MG63 (cell line): ENCODE results near the gene KCNAB3. TPM values are rescaled to one million over a fixed set of nuclear protein-coding genes. Genes with fewer than 3 reads are reported as not detected.

Experiments
- DNase-seq: peaks from one replicate; pipeline ENCODE4 v3.0.0-alpha.2; 2020
- H3K27me3 ChIP-seq: fragments of 250-450 bp; sonication (Bioruptor Pico); 2 replicates; pipeline ENCODE4 v1.5.1; 2020; ENCODE audit warnings: mild to moderate bottlenecking, moderate library complexity
- H3K36me3 ChIP-seq: fragments of 250-450 bp; sonication (Bioruptor Pico); 2 replicates; pipeline ENCODE4 v1.5.1; 2020; ENCODE audit warnings: mild to moderate bottlenecking, moderate library complexity
- H3K4me3 ChIP-seq: fragments of 250-450 bp; sonication (Bioruptor Pico); 2 replicates; pipeline ENCODE4 v1.5.1; 2020; ENCODE audit warnings: mild to moderate bottlenecking, moderate library complexity
- H3K9me3 ChIP-seq: fragments of 250-450 bp; sonication (Bioruptor Pico); 2 replicates; pipeline ENCODE4 v1.5.1; 2020; ENCODE audit warnings: mild to moderate bottlenecking, moderate library complexity
- total RNA-seq: library from RNA; depleted of rRNA; stranded (reverse); fragments of >200 nt; shearing (Covaris generic); gene quantifications from 2 replicates; pipeline ENCODE4 v1.2.3, GENCODE V29; 2014; ENCODE audit warnings: low replicate concordance; rRNA removed

KCNAB3 gene
- total RNA-seq, 1 experiment from 2014 or later, result not detected

- no peak overlapping the region for H3K4me3 ChIP-seq
- H3K27me3 ChIP-seq, result no peaks in the 10 kb centered on the region
- no peaks in the 10 kb centered on the region for H3K9me3 ChIP-seq
- H3K36me3 ChIP-seq, result peaks cover 3% of the 10 kb centered on the region; the same call in 1 of the 2 replicates
- no peak for DNase-seq
Observed at GRCh38 chr17:7873051-7873450, 56.6 kb downstream of the KCNAB3 start.

Other genes starting within 250 kb of the KCNAB3 start
- gene TP53, start 242.4 kb downstream of the KCNAB3 start, total RNA-seq, result 2.8 and 12.2 TPM in 2 replicates
- gene WRAP53, start 241.4 kb downstream of the KCNAB3 start, total RNA-seq, result 13.4 and 25.9 TPM in 2 replicates
- 0.53 TPM in 1 of 2 replicates, not detected in the other for gene EFNB3, start 224.7 kb downstream of the KCNAB3 start, total RNA-seq
- gene DNAH2, start 212.1 kb downstream of the KCNAB3 start, total RNA-seq, result not detected in 2 replicates
- 0.07 and 0.20 TPM in 2 replicates for gene KDM6B, start 95.6 kb downstream of the KCNAB3 start, total RNA-seq
- gene TMEM88, start 74.8 kb downstream of the KCNAB3 start, total RNA-seq, result not detected in 2 replicates
- gene NAA38, start 72.3 kb downstream of the KCNAB3 start, total RNA-seq, result 74.9 and 264 TPM in 2 replicates
- gene CYB5D1, start 71.9 kb downstream of the KCNAB3 start, total RNA-seq, result 18.2 and 38.2 TPM in 2 replicates
- gene CHD3, start 41.1 kb downstream of the KCNAB3 start, total RNA-seq, result 49.6 and 51.1 TPM in 2 replicates
- 0.15 and 1.6 TPM in 2 replicates for gene RNF227, start 13.6 kb downstream of the KCNAB3 start, total RNA-seq
- gene TRAPPC1, start 2.1 kb upstream of the KCNAB3 start, total RNA-seq, result 3.8 and 4.5 TPM in 2 replicates
- 29.5 and 39.9 TPM in 2 replicates for gene CNTROB, start 2.4 kb upstream of the KCNAB3 start, total RNA-seq
- gene GUCY2D, start 72.8 kb upstream of the KCNAB3 start, total RNA-seq, result 0.23 TPM in 1 of 2 replicates, not detected in the other
- not detected in 2 replicates for gene ALOX15B, start 109.2 kb upstream of the KCNAB3 start, total RNA-seq
- gene ALOX12B, start 157.9 kb upstream of the KCNAB3 start, total RNA-seq, result not detected in 2 replicates
- gene ALOXE3, start 188.7 kb upstream of the KCNAB3 start, total RNA-seq, result not detected in 2 replicates
- not detected in 2 replicates for gene HES7, start 194.2 kb upstream of the KCNAB3 start, total RNA-seq
- 1.3 and 7.9 TPM in 2 replicates for gene PER1, start 222.5 kb upstream of the KCNAB3 start, total RNA-seq
- gene VAMP2, start 233.1 kb upstream of the KCNAB3 start, total RNA-seq, result 0.59 and 3.2 TPM in 2 replicates
- gene TMEM107, start 246.5 kb upstream of the KCNAB3 start, total RNA-seq, result 17.6 and 25.6 TPM in 2 replicates